ENCODE data around the gene WDR26. TPM values are rescaled to one million over a fixed set of nuclear protein-coding genes. Genes with fewer than 3 reads are reported as not detected.

WDR26 gene
- total RNA-seq, 4 donors from 2014 or later = 61.5 to 78.7 (median 71.9) TPM

GRCh38 chr1:224433701-224434672 is 610 bp downstream of the WDR26 start:
- H3K36me3 ChIP-seq = peaks cover 0 to 4% (median 0%) of the 10 kb centered on the region in 3 donors
- peak overlapping the region; percentile 78 to 97 (median 94) for H3K4me3 ChIP-seq
- TF ChIP-seq EP300 (IDR thresholded peaks at IDR 0.05) = peak in 1 of 2 donors; percentile 65
- no peak for TF ChIP-seq POLR2A (IDR thresholded peaks at IDR 0.05)
- peak overlapping the region; percentile 96 to 99 (median 99) for H3K27ac ChIP-seq
- 0% methylated on average over 12 to 45 of the region's 88 CpGs for WGBS, 2 donors
- DNase-seq (ENCODE audit: low spot score in 2 of 2) = peak; percentile 18 to 19
- H3K4me1 ChIP-seq = peaks cover 0 to 57% (median 38%) of the 10 kb centered on the region in 4 donors
- H3K9me3 ChIP-seq = no peaks in the 10 kb centered on the region
- H3K27me3 ChIP-seq = no peaks in the 10 kb centered on the region

- H3K4me1 ChIP-seq = peaks cover 0 to 61% (median 38%) of the 10 kb centered on the region in 4 donors
- no peaks in the 10 kb centered on the region for H3K27me3 ChIP-seq
- TF ChIP-seq CTCF (IDR thresholded peaks at IDR 0.05) (no peak), EP300 (IDR thresholded peaks at IDR 0.05) (no peak), POLR2A (IDR thresholded peaks at IDR 0.05) (no peak)
- H3K4me3 ChIP-seq = peak overlapping the region; percentile 78 to 97 (median 94)
- no peaks in the 10 kb centered on the region for H3K9me3 ChIP-seq
- DNase-seq (ENCODE audit: low spot score in 2 of 2) = peak in 1 of 2 donors; percentile 44
- peaks cover 0 to 6% (median 4%) of the 10 kb centered on the region in 3 donors for H3K36me3 ChIP-seq
- WGBS, 2 donors = 0 to 1% methylated on average over 19 of the region's 19 CpGs
- peak overlapping the region; percentile 96 to 99 (median 99) for H3K27ac ChIP-seq
Observed at GRCh38 chr1:224433041-224433691, 1.4 kb downstream of the WDR26 start.

- Histone ChIP-seq H3K27ac (peak overlapping the region; percentile 96 to 99 (median 99)), H3K4me3 (peak overlapping the region; percentile 78 to 97 (median 94)), H3K9me3 (no peaks in the 10 kb centered on the region), H3K27me3 (no peaks in the 10 kb centered on the region), H3K36me3 (peaks cover 0 to 6% (median 4%) of the 10 kb centered on the region in 3 donors), H3K4me1 (peaks cover 0 to 66% (median 40%) of the 10 kb centered on the region in 4 donors)
- 2 to 4% methylated on average over 6 of the region's 6 CpGs for WGBS, 2 donors
- TF ChIP-seq POLR2A (IDR thresholded peaks at IDR 0.05) (no peak), EP300 (IDR thresholded peaks at IDR 0.05) (no peak), CTCF (IDR thresholded peaks at IDR 0.05) (no peak)
- DNase-seq (ENCODE audit: low spot score in 2 of 2) = no peak
Observed at GRCh38 chr1:224432672-224433040, 1.9 kb downstream of the WDR26 start.

- no peaks in the 10 kb centered on the region for H3K9me3 ChIP-seq
- TF ChIP-seq EP300 (IDR thresholded peaks at IDR 0.05) = no peak
- 16 to 20% methylated on average over 2 of the region's 2 CpGs for WGBS, 2 donors
- peaks cover 0 to 6% (median 4%) of the 10 kb centered on the region in 3 donors for H3K36me3 ChIP-seq
- no peak for DNase-seq (ENCODE audit: low spot score in 2 of 2)
- H3K4me3 ChIP-seq = peak overlapping the region; percentile 78 to 97 (median 94)
- peaks cover 0 to 71% (median 43%) of the 10 kb centered on the region in 4 donors for H3K4me1 ChIP-seq
- no peaks in the 10 kb centered on the region for H3K27me3 ChIP-seq
- H3K27ac ChIP-seq = peak overlapping the region; percentile 96 to 99 (median 99)
Observed at GRCh38 chr1:224432146-224432545, 2.5 kb downstream of the WDR26 start.

- H3K4me1 ChIP-seq = peaks cover 0 to 73% (median 44%) of the 10 kb centered on the region in 4 donors
Observed at GRCh38 chr1:224431726-224432125, 2.9 kb downstream of the WDR26 start.

More at GRCh38 chr1:224431726-224432125, 2.9 kb downstream of the WDR26 start:
- no peak for DNase-seq (ENCODE audit: low spot score in 2 of 2)
- H3K36me3 ChIP-seq = peaks cover 0 to 7% (median 4%) of the 10 kb centered on the region in 3 donors
- no peaks in the 10 kb centered on the region for H3K9me3 ChIP-seq
- 6 to 11% methylated on average over 2 of the region's 2 CpGs for WGBS, 2 donors
- TF ChIP-seq EP300 (IDR thresholded peaks at IDR 0.05) (no peak), CTCF (IDR thresholded peaks at IDR 0.05) (no peak), POLR2A (IDR thresholded peaks at IDR 0.05) (no peak)
- H3K27me3 ChIP-seq = no peaks in the 10 kb centered on the region
- H3K4me3 ChIP-seq = peak overlapping the region in 3 of 4 donors; percentile 94 to 97 (median 94)
- H3K27ac ChIP-seq = peak overlapping the region in 3 of 4 donors; percentile 99

Measured in tibial nerve (tissue), 4 donors.